Measurements from ENCODE around the gene CELF4. TPM values are rescaled to one million over a fixed set of nuclear protein-coding genes. Genes with fewer than 3 reads are reported as not detected.
"Not testable (repeated sequence)": the region's sequence is repeated elsewhere in the genome, so short reads cannot be mapped to it uniquely, and the experiment has no call there.

CELF4 gene
- total RNA-seq, 1 donor from 2014 or later = 0.44 TPM

DNA sequence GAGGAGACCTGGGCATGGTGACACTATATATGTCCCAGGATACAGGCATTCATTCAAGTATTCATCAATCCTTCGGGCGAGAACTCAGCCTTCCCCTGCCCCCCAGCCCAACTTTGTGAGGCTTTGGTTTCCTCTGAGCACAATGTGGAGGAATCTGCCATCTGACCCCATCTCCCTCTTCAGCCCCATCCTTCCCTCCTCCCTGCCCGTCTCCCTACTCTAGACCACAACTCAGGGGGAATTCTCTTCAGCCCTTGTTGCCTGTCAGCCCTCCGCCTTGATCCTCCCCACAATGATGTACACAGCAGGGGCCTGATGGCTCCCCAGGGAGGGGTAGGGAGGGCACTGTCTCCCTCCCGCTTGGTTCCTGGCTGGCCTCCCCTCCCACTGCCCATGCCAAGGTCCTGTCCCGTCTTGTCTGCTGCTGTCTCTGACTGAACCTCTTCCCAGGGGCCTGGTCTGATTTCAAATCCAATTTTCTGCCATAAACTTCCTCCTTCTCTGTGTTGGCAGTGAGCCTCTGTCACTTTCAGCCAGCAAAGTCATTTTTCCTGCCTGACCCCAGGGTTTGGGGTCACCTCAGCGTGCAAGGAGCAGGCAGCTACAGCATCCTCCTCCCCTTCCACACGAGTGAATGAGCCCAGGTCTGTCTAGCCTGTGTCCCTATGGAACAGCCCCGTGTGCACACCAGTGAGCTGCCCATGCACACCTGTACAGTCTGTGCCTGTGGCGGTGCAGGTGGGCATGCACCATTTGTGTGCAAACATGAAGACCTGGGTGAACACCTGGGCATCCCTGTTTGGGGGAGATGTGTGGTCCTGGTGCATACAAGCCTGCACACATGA, 197.3 kb downstream of the CELF4 start:
- no peaks in the 10 kb centered on the region for H3K36me3 Mint-ChIP-seq (ENCODE audit: low read depth, unreplicated experiment)
- H3K27me3 Mint-ChIP-seq (ENCODE audit: unreplicated experiment) = peaks cover 4% of the 10 kb centered on the region
- TF ChIP-seq, protein P1, sequence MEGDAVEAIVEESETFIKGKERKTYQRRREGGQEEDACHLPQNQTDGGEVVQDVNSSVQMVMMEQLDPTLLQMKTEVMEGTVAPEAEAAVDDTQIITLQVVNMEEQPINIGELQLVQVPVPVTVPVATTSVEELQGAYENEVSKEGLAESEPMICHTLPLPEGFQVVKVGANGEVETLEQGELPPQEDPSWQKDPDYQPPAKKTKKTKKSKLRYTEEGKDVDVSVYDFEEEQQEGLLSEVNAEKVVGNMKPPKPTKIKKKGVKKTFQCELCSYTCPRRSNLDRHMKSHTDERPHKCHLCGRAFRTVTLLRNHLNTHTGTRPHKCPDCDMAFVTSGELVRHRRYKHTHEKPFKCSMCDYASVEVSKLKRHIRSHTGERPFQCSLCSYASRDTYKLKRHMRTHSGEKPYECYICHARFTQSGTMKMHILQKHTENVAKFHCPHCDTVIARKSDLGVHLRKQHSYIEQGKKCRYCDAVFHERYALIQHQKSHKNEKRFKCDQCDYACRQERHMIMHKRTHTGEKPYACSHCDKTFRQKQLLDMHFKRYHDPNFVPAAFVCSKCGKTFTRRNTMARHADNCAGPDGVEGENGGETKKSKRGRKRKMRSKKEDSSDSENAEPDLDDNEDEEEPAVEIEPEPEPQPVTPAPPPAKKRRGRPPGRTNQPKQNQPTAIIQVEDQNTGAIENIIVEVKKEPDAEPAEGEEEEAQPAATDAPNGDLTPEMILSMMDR (IDR thresholded peaks at IDR 0.05; ENCODE audit: unreplicated experiment) = no peak

DNA sequence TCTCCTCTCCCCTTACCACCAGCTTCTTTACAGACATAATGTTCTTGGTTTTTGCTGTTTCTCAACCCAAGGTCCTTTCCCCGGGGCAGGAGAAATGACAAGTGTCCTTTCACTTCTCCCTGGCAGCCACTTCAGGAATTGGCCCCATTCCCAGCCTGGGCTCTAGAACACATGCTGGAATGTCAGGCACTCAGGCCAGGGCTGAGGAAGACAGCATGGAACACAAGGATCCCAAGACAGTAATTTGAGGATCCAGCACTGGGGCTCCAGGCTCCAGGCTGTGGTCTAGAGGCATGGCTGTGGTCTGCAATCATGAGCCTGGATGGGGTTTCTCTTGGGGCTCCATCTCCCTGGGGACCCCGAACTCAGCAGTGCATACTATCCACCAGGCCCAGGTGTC, 201.4 kb downstream of the CELF4 start:
- Mint-ChIP-seq H3K36me3 (ENCODE audit: low read depth, unreplicated experiment) (no peaks in the 10 kb centered on the region), H3K4me1 (ENCODE audit: unreplicated experiment) (no peaks in the 10 kb centered on the region), H3K9me3 (ENCODE audit: unreplicated experiment) (no peaks in the 10 kb centered on the region), H3K27me3 (ENCODE audit: unreplicated experiment) (peaks cover 4% of the 10 kb centered on the region), H3K4me3 (ENCODE audit: unreplicated experiment) (no peak overlapping the region), H3K27ac (ENCODE audit: unreplicated experiment) (no peak overlapping the region)
- TF ChIP-seq, protein P1 (IDR thresholded peaks at IDR 0.05; ENCODE audit: unreplicated experiment) = no peak
- no peak for DNase-seq (ENCODE audit: low spot score)

More for the DNA sequence above, 197.3 kb downstream of the CELF4 start:
- no peak overlapping the region for H3K4me3 Mint-ChIP-seq (ENCODE audit: unreplicated experiment)
- DNase-seq (ENCODE audit: low spot score) = no peak
- H3K27ac Mint-ChIP-seq (ENCODE audit: unreplicated experiment) = no peak overlapping the region
- no peaks in the 10 kb centered on the region for H3K4me1 Mint-ChIP-seq (ENCODE audit: unreplicated experiment)
- no peaks in the 10 kb centered on the region for H3K9me3 Mint-ChIP-seq (ENCODE audit: unreplicated experiment)

DNA sequence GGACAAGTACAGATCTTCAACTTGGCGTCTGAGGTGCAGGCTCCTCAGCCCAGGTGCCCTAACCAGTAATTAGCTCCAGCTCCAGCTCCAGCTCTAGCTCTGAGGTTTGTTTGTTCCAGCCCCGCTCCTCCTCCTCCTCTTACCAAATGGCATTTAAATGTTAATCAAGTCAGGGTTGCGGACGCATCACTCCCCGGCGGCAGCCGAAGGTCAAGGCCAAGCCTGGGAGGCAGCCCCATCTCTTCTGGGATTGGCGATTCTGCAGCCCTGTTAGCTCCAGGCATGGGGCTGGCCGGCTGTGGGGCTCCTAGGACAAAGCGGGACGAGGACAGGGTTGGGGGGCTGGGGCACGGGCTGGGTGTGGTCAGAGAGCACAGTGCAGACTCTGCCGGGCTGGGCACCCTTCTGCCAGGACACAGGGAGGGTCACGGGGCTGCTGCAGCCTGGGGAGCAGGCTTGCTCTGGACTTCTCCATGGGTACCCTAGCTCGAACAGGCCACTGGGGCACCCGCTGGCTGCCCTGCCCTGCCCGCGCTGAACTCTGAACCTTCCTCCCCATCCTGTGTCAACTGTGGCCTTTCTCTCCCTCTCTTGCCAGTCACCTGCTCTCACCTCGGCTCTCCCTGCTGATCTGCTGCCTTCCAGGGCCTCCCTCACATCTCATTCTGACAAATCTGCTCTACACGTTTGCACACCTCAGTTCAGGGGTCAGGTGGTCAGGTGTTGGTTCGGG, 203.3 kb downstream of the CELF4 start:
- Mint-ChIP-seq H3K4me3 (ENCODE audit: unreplicated experiment) (no peak overlapping the region), H3K36me3 (ENCODE audit: low read depth, unreplicated experiment) (no peaks in the 10 kb centered on the region), H3K27me3 (ENCODE audit: unreplicated experiment) (peaks cover 6% of the 10 kb centered on the region), H3K9me3 (ENCODE audit: unreplicated experiment) (no peaks in the 10 kb centered on the region), H3K27ac (ENCODE audit: unreplicated experiment) (no peak overlapping the region), H3K4me1 (ENCODE audit: unreplicated experiment) (no peaks in the 10 kb centered on the region)
- DNase-seq (ENCODE audit: low spot score) = no peak
- TF ChIP-seq, protein P1 (IDR thresholded peaks at IDR 0.05; ENCODE audit: unreplicated experiment) = no peak

DNA sequence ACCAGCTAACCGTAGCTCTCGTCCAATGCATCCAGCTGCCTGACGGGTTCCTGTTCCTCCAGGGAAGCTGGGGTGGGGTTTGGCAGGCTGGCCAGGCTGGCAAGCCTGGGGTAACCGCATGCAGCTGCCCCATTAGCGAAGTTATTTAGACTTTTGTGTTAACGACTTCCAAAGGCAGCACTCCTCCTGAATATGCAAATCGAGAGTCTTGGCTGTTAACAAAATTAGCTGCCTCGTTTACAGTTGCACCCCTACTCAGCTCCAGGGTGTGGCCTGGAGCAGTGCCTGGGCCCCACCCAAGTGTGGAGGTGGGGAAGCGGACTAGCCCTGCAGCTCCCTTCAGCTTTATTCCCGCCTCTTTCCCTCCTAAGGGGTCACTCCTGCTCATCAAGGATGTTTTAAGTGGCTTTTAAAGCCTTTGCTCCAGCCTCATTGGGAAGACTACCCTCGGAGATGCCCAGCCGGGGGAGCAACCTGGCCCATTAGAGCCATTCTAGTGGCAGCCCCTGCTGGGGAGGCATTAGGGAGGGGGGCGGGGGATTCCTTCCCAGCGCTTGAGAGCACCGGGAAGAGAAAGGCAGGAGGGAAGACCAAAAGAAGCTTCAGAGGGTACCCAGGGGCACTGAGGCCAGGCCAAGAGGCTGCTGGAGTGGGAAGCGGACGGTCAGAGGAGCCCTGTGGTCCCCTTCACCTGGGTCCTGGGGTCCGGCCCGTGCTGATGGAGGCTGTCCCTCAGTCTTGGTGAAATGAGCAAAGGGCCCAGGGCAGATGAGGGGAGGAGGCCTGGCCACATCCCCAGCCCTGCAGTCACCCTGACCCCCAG, 204.1 kb downstream of the CELF4 start:
- H3K9me3 Mint-ChIP-seq (ENCODE audit: unreplicated experiment) = no peaks in the 10 kb centered on the region
- DNase-seq (ENCODE audit: low spot score) = no peak
- H3K27ac Mint-ChIP-seq (ENCODE audit: unreplicated experiment) = no peak overlapping the region
- H3K4me1 Mint-ChIP-seq (ENCODE audit: unreplicated experiment) = no peaks in the 10 kb centered on the region
- H3K36me3 Mint-ChIP-seq (ENCODE audit: low read depth, unreplicated experiment) = no peaks in the 10 kb centered on the region
- TF ChIP-seq, protein P1 (IDR thresholded peaks at IDR 0.05; ENCODE audit: unreplicated experiment) = no peak
- H3K27me3 Mint-ChIP-seq (ENCODE audit: unreplicated experiment) = peaks cover 5% of the 10 kb centered on the region
- H3K4me3 Mint-ChIP-seq (ENCODE audit: unreplicated experiment) = no peak overlapping the region

DNA sequence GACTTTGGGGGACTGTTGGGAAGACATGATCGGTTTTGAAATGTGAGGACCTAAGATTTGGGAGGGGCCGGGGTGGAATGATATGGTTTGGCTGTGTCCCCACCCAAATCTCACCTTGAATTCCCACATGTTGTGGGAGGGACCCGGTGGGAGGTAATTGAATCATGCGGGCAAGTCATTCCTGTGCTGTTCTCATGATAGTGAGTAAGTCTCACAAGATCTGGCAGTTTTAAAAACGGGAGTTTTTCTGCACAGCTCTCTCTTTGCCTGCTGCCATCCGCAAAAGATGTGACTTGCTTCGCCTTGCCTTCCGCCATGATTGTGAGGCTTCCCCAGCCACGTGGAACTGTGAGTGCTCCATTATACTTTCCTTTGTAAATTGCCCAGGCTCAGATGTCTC, 207.5 kb downstream of the CELF4 start:
- not testable (repeated sequence) for H3K4me1 Mint-ChIP-seq (ENCODE audit: unreplicated experiment); H3K9me3 Mint-ChIP-seq (ENCODE audit: unreplicated experiment); DNase-seq (ENCODE audit: low spot score); H3K4me3 Mint-ChIP-seq (ENCODE audit: unreplicated experiment); H3K36me3 Mint-ChIP-seq (ENCODE audit: low read depth, unreplicated experiment); H3K27me3 Mint-ChIP-seq (ENCODE audit: unreplicated experiment); H3K27ac Mint-ChIP-seq (ENCODE audit: unreplicated experiment)

Measured in endothelial cell (in vitro differentiated cells).